Erythroblast (primary cell): ENCODE data around the gene IGF2BP1.

Experiments used
- GATA1 ChIP-seq: IDR thresholded peaks from 2 replicates; pipeline ENCODE4 v1.6.1; 2011; ENCODE audit warnings: low read depth, mild to moderate bottlenecking, control low read depth, low read length, moderate library complexity
- POLR2A ChIP-seq: IDR thresholded peaks from 2 replicates; pipeline ENCODE4 v1.6.1; 2011; ENCODE audit warnings: mild to moderate bottlenecking, low read length

GRCh38 chr17:49000943-49001342 lies 3.8 kb downstream of the IGF2BP1 start:
- no peak for TF ChIP-seq POLR2A
- no peak for TF ChIP-seq GATA1
